Measurements from ENCODE around the gene DNAH5.

DNA sequence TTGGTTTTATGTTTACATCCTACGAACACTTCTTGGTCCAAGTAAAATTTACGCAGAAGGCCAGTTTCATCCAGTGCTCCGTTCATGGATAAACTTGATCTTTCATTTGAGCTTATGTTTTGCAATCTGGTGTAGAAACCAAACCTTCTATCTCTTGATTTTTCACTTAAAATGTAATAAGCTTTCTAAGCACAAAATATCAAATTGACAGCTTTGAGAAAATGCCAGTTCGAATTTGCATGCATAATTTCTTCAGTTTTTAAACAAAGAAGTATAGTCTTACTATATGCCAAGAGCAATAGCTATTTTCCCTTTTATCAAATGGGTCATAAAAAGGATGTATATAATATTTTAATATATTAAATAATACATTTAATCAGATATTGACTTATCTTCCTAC, 17.8 kb downstream of the DNAH5 start:
- TF ChIP-seq CTCF (conservative IDR thresholded peaks at IDR 0.05 in 1 of 2, IDR thresholded peaks at IDR 0.05 in 1 of 2; ENCODE audit: extremely low read depth in 1 of 2, insufficient read depth in 1 of 2, low read depth in 1 of 2, low read length in 2 of 2) (no peak), EZH2 (IDR thresholded peaks at IDR 0.05; ENCODE audit: borderline replicate concordance, low read length) (no peak)

Measured in mammary epithelial cell (primary cell).